Loucy (cell line): Measurements from ENCODE around the gene GJA10.

Experiments used
- H2AFZ ChIP-seq: fragments of 200-600 bp; sonication (generic); 2 replicates; pipeline ENCODE4 v1.6.0; 2016; ENCODE audit warnings: antibody characterized with exemption, mild to moderate bottlenecking, low read length, moderate library complexity
- H3F3A ChIP-seq: fragments of 200-600 bp; 2 replicates; pipeline ENCODE4 v1.6.0; 2016; ENCODE audit warnings: antibody characterized with exemption, low read depth, mild to moderate bottlenecking
- H3K27me3 ChIP-seq: fragments of 200-600 bp; sonication (generic); 2 replicates; pipeline ENCODE4 v1.6.1; 2014; ENCODE audit warnings: low read length, mild to moderate bottlenecking; ENCODE audit not compliant: insufficient read depth, poor library complexity, severe bottlenecking
- H3K36me3 ChIP-seq: fragments of 200-600 bp; sonication (generic); 2 replicates; pipeline ENCODE4 v1.6.1; 2016; ENCODE audit warnings: low read length; ENCODE audit not compliant: insufficient read depth
- H3K4me1 ChIP-seq: fragments of 200-600 bp; sonication (generic); 2 replicates; pipeline ENCODE4 v1.5.1; 2014; ENCODE audit warnings: low read length, mild to moderate bottlenecking; ENCODE audit not compliant: insufficient read depth, poor library complexity, severe bottlenecking
- H3K4me2 ChIP-seq: fragments of 200-600 bp; sonication (generic); 2 replicates; pipeline ENCODE4 v1.6.0; 2014; ENCODE audit warnings: antibody characterized with exemption, low read length, low read depth, mild to moderate bottlenecking; ENCODE audit not compliant: poor library complexity, severe bottlenecking
- H3K4me3 ChIP-seq: fragments of 200-600 bp; sonication (generic); 2 replicates; pipeline ENCODE4 v1.5.1; 2014; ENCODE audit warnings: low read length, mild to moderate bottlenecking, mixed read lengths; ENCODE audit not compliant: poor library complexity, severe bottlenecking
- H3K79me2 ChIP-seq: fragments of 200-600 bp; sonication (generic); 2 replicates; pipeline ENCODE4 v1.6.1; 2014; ENCODE audit warnings: low read length; ENCODE audit not compliant: insufficient read depth
- H3K9ac ChIP-seq: fragments of 200-600 bp; sonication (generic); 2 replicates; pipeline ENCODE4 v1.6.0; 2014; ENCODE audit warnings: mild to moderate bottlenecking, low read depth, low read length, moderate library complexity; ENCODE audit not compliant: poor library complexity, severe bottlenecking
- H3K9me2 ChIP-seq: fragments of 200-600 bp; sonication (generic); replicated peaks from 2 replicates; pipeline ENCODE4 v1.6.1; 2016; ENCODE audit warnings: low read depth, low read length, mixed read lengths
- H3K9me3 ChIP-seq: fragments of 200-600 bp; sonication (generic); 2 replicates; pipeline ENCODE4 v1.6.1; 2014; ENCODE audit warnings: mild to moderate bottlenecking, antibody characterized with exemption, low read length, low read depth; ENCODE audit not compliant: insufficient read depth
- H4K20me1 ChIP-seq: fragments of 200-600 bp; sonication (generic); 2 replicates; pipeline ENCODE4 v1.6.0; 2014; ENCODE audit warnings: antibody characterized with exemption, low read length, mild to moderate bottlenecking; ENCODE audit not compliant: insufficient read depth, poor library complexity, severe bottlenecking
- EZH2phosphoT487 ChIP-seq: fragments of 200-600 bp; IDR thresholded peaks from 2 replicates; pipeline ENCODE4 v1.6.1; 2018; ENCODE audit warnings: antibody characterized with exemption, mild to moderate bottlenecking, moderate library complexity, borderline replicate concordance
- TF ChIP-seq, protein P1 (sequence below): fragments of 200-600 bp; sonication (generic); conservative IDR thresholded peaks from 2 replicates; pipeline ENCODE4 v1.5.1; 2014; ENCODE audit warnings: mild to moderate bottlenecking, antibody characterized with exemption, low read length

GJA10 gene

GRCh38 chr6:89927791-89928550 lies 33.7 kb downstream of the GJA10 start:
- H3K36me3 ChIP-seq = peaks cover 20% of the 10 kb centered on the region
- no peak overlapping the region for H3K9ac ChIP-seq
- H4K20me1 ChIP-seq = no peaks in the 10 kb centered on the region
- H3K4me3 ChIP-seq = no peak overlapping the region
- no peak overlapping the region for H2AFZ ChIP-seq
- peaks cover 16% of the 10 kb centered on the region for H3K4me1 ChIP-seq
- TF ChIP-seq, protein P1, sequence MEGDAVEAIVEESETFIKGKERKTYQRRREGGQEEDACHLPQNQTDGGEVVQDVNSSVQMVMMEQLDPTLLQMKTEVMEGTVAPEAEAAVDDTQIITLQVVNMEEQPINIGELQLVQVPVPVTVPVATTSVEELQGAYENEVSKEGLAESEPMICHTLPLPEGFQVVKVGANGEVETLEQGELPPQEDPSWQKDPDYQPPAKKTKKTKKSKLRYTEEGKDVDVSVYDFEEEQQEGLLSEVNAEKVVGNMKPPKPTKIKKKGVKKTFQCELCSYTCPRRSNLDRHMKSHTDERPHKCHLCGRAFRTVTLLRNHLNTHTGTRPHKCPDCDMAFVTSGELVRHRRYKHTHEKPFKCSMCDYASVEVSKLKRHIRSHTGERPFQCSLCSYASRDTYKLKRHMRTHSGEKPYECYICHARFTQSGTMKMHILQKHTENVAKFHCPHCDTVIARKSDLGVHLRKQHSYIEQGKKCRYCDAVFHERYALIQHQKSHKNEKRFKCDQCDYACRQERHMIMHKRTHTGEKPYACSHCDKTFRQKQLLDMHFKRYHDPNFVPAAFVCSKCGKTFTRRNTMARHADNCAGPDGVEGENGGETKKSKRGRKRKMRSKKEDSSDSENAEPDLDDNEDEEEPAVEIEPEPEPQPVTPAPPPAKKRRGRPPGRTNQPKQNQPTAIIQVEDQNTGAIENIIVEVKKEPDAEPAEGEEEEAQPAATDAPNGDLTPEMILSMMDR = no peak
- TF ChIP-seq EZH2phosphoT487 = no peak
- no peaks in the 10 kb centered on the region for H3K79me2 ChIP-seq
- no peaks in the 10 kb centered on the region for H3K9me3 ChIP-seq
- no peaks in the 10 kb centered on the region for H3K27me3 ChIP-seq
- H3K9me2 ChIP-seq = no peaks in the 10 kb centered on the region
- H3K4me2 ChIP-seq = no peak overlapping the region
- H3F3A ChIP-seq = no peaks in the 10 kb centered on the region

- H3K27me3 ChIP-seq = no peaks in the 10 kb centered on the region
- H3K36me3 ChIP-seq = peaks cover 26% of the 10 kb centered on the region
- no peak for TF ChIP-seq EZH2phosphoT487
- TF ChIP-seq, protein P1 = no peak
- no peak overlapping the region for H2AFZ ChIP-seq
- H3K9ac ChIP-seq = no peak overlapping the region
- no peaks in the 10 kb centered on the region for H3K79me2 ChIP-seq
- no peaks in the 10 kb centered on the region for H3F3A ChIP-seq
- H3K9me3 ChIP-seq = no peaks in the 10 kb centered on the region
- no peaks in the 10 kb centered on the region for H4K20me1 ChIP-seq
- H3K4me2 ChIP-seq = no peak overlapping the region
- H3K4me3 ChIP-seq = no peak overlapping the region
- no peaks in the 10 kb centered on the region for H3K9me2 ChIP-seq
- peaks cover 16% of the 10 kb centered on the region for H3K4me1 ChIP-seq
These were observed 34.3 kb downstream of the GJA10 start for GRCh38 chr6:89928604-89929003.

GRCh38 chr6:89930789-89931188 lies 36.5 kb downstream of the GJA10 start:
- H3F3A ChIP-seq = no peaks in the 10 kb centered on the region
- no peaks in the 10 kb centered on the region for H3K9me2 ChIP-seq
- peaks cover 26% of the 10 kb centered on the region for H3K36me3 ChIP-seq
- peaks cover 16% of the 10 kb centered on the region for H3K4me1 ChIP-seq
- no peaks in the 10 kb centered on the region for H3K79me2 ChIP-seq
- no peak overlapping the region for H3K9ac ChIP-seq
- no peak for TF ChIP-seq EZH2phosphoT487
- TF ChIP-seq, protein P1 = no peak
- no peak overlapping the region for H3K4me2 ChIP-seq
- H3K27me3 ChIP-seq = no peaks in the 10 kb centered on the region
- no peak overlapping the region for H3K4me3 ChIP-seq
- no peaks in the 10 kb centered on the region for H4K20me1 ChIP-seq
- H2AFZ ChIP-seq = no peak overlapping the region
- H3K9me3 ChIP-seq = no peaks in the 10 kb centered on the region
